GM12878 (cell line): ENCODE data around the gene DLG2. TPM values are rescaled to one million over a fixed set of nuclear protein-coding genes. Genes with fewer than 3 reads are reported as not detected.

ENCODE experiments used
- ATAC-seq: fragments of 200-7000 bp; cut with Tn5 transposase; 3 replicates; pipeline ENCODE4 v1.9.1; 2020; ENCODE audit warnings: mild to moderate bottlenecking, moderate library complexity
- BruUV-seq: library from RNA; stranded (reverse); fragments of 400-500 nt; replicated peaks from 2 replicates; lab custom pipeline; 2021; lab: Mats Ljungman, UMichigan
- CTCF ChIA-PET: fragments of 300-600 bp; sonication (Branson Sonifier 250); formaldehyde crosslinking; extraction: SDS; loops from one replicate; lab custom pipeline; 2021; ENCODE audit warnings: inconsistent platforms; lab: Yijun Ruan, JAX
- POLR2A ChIA-PET: fragments of 350-600 bp; formaldehyde crosslinking; extraction: SDS; loops from one replicate; lab custom pipeline; 2021; ENCODE audit warnings: inconsistent platforms; lab: Charles Lee
- RAD21 ChIA-PET: fragments of 300-600 bp; sonication (Branson Sonifier 250); formaldehyde crosslinking; loops from one replicate; lab custom pipeline; 2023; ENCODE audit warnings: antibody characterized with exemption; ENCODE audit not compliant: unreplicated experiment; lab: Charles Lee
- SMC1A ChIA-PET: fragments of 300-600 bp; sonication (Branson Sonifier 250); formaldehyde crosslinking; loops from one replicate; lab custom pipeline; 2023; ENCODE audit not compliant: unreplicated experiment, uncharacterized antibody; lab: Charles Lee
- DNase-seq: peaks from one replicate; pipeline ENCODE4 v3.0.0-alpha.2; 2011; ENCODE audit warnings: low read depth, low spot score
- FAIRE-seq: peaks from 3 replicates; lab custom pipeline; 2011; peaks lifted over from hg19 to GRCh38; lab: Jason Lieb, UNC
- H2AFZ ChIP-seq: 2 replicates; pipeline ENCODE4 v1.6.0; 2011; ENCODE audit warnings: low read depth, low read length, control low read depth; ENCODE audit not compliant: control insufficient read depth
- H3K27ac ChIP-seq: 2 replicates; pipeline ENCODE4 v1.5.1; 2011; ENCODE audit warnings: control low read depth; ENCODE audit not compliant: control insufficient read depth, insufficient read depth
- H3K27me3 ChIP-seq, 2 experiments: replicated peaks in 1 of 2; 2 replicates each; pipeline versions ENCODE4 v1.6.0 to v1.6.1; 2011; ENCODE audit warnings: low read length in 1 of 2; ENCODE audit not compliant: control insufficient read depth in 2 of 2, insufficient read depth in 2 of 2
- H3K36me3 ChIP-seq, 2 experiments: 2 replicates each; pipeline ENCODE4 v1.5.1; 2011; ENCODE audit warnings: low read length in 1 of 2; ENCODE audit not compliant: control insufficient read depth in 2 of 2, insufficient read depth in 2 of 2
- H3K4me1 ChIP-seq: 2 replicates; pipeline ENCODE4 v1.6.1; 2011; ENCODE audit warnings: mild to moderate bottlenecking, low read length, moderate library complexity, mixed read lengths; ENCODE audit not compliant: control insufficient read depth, insufficient read depth
- H3K4me2 ChIP-seq: 2 replicates; pipeline ENCODE4 v1.6.0; 2011; ENCODE audit warnings: control low read depth; ENCODE audit not compliant: control insufficient read depth, insufficient read depth
- H3K4me3 ChIP-seq: fragments of 200-600 bp; sonication (generic); 2 replicates; pipeline ENCODE4 v1.5.1; 2016
- H3K79me2 ChIP-seq: 2 replicates; pipeline ENCODE4 v1.6.0; 2011; ENCODE audit warnings: low read length; ENCODE audit not compliant: control insufficient read depth, insufficient read depth
- H3K9ac ChIP-seq: 2 replicates; pipeline ENCODE4 v1.8.0; 2011; ENCODE audit warnings: low read length, control low read depth, mixed read lengths; ENCODE audit not compliant: control insufficient read depth, insufficient read depth
- H3K9me3 ChIP-seq: replicated peaks from 3 replicates; pipeline ENCODE4 v1.5.1; 2011; ENCODE audit warnings: mild to moderate bottlenecking, low read length; ENCODE audit not compliant: control insufficient read depth, insufficient read depth
- H4K20me1 ChIP-seq: 2 replicates; pipeline ENCODE4 v1.6.0; 2011; ENCODE audit not compliant: control insufficient read depth, insufficient read depth
- HDAC2 ChIP-seq: fragments of 200-600 bp; sonication (generic); IDR thresholded peaks from 2 replicates; pipeline ENCODE4 v1.6.1; 2017
- JUND ChIP-seq: IDR thresholded peaks from 2 replicates; pipeline ENCODE4 v1.6.1; 2012; ENCODE audit warnings: low read depth, mild to moderate bottlenecking, low read length, improper control_type of control experiment, moderate library complexity
- NFIC ChIP-seq: IDR thresholded peaks from 2 replicates; pipeline ENCODE4 v1.6.1; 2012; ENCODE audit warnings: low read depth, mild to moderate bottlenecking, inconsistent platforms, low read length, moderate library complexity
- NR2F1 ChIP-seq: fragments of 450-650 bp; conservative IDR thresholded peaks from 2 replicates; pipeline ENCODE4 v1.6.1; 2017; ENCODE audit warnings: mild to moderate bottlenecking
- PAX8 ChIP-seq: fragments of 450-650 bp; IDR thresholded peaks from 2 replicates; pipeline ENCODE4 v1.6.1; 2017; ENCODE audit warnings: mild to moderate bottlenecking, moderate library complexity
- SRF ChIP-seq, 2 experiments: IDR thresholded peaks; 2 replicates each; pipeline ENCODE4 v1.6.1; 2011; ENCODE audit warnings: low read depth in 2 of 2, low read length in 2 of 2, mild to moderate bottlenecking in 1 of 2, moderate library complexity in 1 of 2
- ZNF274 ChIP-seq: IDR thresholded peaks from one replicate; pipeline ENCODE4 v1.8.0; 2011; ENCODE audit not compliant: insufficient read length, insufficient read depth
- ZNF622 ChIP-seq: fragments of 450-650 bp; IDR thresholded peaks from 2 replicates; pipeline ENCODE4 v1.6.1; 2017; ENCODE audit warnings: mild to moderate bottlenecking, inconsistent platforms
- in situ Hi-C: fragments of 300-500 bp; cut with MboI; formaldehyde crosslinking; loops from 9 replicates; pipeline ENCODE4 v1.14.3; 2018; ENCODE audit warnings: mixed read lengths
- intact Hi-C: fragments of 100-400 bp; cut with micrococcal nuclease; formaldehyde crosslinking; loops from one replicate; pipeline ENCODE4 v1.14.2; 2022; ENCODE audit not compliant: unreplicated experiment
- polyA plus RNA-seq, 11 experiments: library from polyadenylated mRNA; depleted of rRNA in 4 of 11; unstranded in 6 of 11; stranded (reverse) in 5 of 11; fragments of >200 nt; fragmentation: Nextera tagmentation in 4 of 11; fragmentation: Illumina TruSeq in 1 of 11; extraction: Ambion mirVana in 4 of 11; extraction: Trizol in 1 of 11; gene quantifications; 1 replicate in 1 of 11; 2 replicates in 10 of 11; pipeline versions ENCODE4 v1.2.1 to v1.2.3, GENCODE V29; 2011 to 2016; ENCODE audit warnings: inconsistent platforms in 2 of 11, missing spikeins in 2 of 11, low read depth in 1 of 11
- total RNA-seq, 4 experiments: library from RNA; depleted of rRNA in 3 of 4; stranded (reverse); fragments of >200 nt in 3 of 4; fragmentation: Illumina TruSeq in 1 of 4; extraction: Trizol in 1 of 4; gene quantifications; 2 replicates each; pipeline versions ENCODE4 v1.2.1 to v1.2.3, GENCODE V29; 2013 to 2021
- TF ChIP-seq, protein P1 (sequence below): IDR thresholded peaks from 2 replicates; pipeline ENCODE4 v1.6.1; 2012; ENCODE audit warnings: low read depth, low read length, improper control_type of control experiment
- TF ChIP-seq, protein P2 (sequence below): IDR thresholded peaks from 2 replicates; pipeline ENCODE4 v1.6.1; 2011; ENCODE audit warnings: borderline replicate concordance, low read depth, mild to moderate bottlenecking, moderate library complexity, mixed read lengths, low read length; ENCODE audit not compliant: insufficient read depth; ENCODE audit errors: extremely low read length
- TF ChIP-seq, protein P3 (sequence below): IDR thresholded peaks from 2 replicates; pipeline ENCODE4 v1.6.1; 2012; ENCODE audit warnings: low read depth, low read length, improper control_type of control experiment
- TF ChIP-seq, protein P4 (sequence below): fragments of 450-650 bp; IDR thresholded peaks from 2 replicates; pipeline ENCODE4 v1.6.1; 2016; ENCODE audit warnings: mild to moderate bottlenecking

DLG2 gene
- total and polyA plus RNA-seq, 10 of the 15 experiments (the other 5 are each of a cell fraction or from before 2014, with no cell fraction given): 0.09 to 0.98 (median 0.35) TPM

DNA sequence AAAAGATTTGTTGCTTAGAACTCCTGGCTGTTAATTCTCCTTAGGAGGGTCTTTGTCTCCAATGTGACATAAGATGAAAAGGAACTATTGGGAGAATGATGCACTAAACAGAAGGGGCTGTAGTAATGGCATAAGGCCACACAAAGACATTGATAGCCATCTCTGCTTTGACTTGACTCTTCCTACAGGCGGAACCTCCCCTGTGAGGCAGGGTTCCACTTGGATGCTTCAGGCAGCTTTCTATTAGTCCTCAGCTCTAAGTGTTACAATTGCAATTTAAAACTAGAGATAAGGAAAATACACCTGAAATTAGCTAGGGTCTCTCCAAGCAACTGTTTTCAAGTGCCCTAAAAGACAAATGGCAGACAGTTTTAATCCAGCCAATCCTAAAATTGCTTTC is 1949.4 kb downstream of the DLG2 start (continued):
- TF ChIP-seq, protein P1, sequence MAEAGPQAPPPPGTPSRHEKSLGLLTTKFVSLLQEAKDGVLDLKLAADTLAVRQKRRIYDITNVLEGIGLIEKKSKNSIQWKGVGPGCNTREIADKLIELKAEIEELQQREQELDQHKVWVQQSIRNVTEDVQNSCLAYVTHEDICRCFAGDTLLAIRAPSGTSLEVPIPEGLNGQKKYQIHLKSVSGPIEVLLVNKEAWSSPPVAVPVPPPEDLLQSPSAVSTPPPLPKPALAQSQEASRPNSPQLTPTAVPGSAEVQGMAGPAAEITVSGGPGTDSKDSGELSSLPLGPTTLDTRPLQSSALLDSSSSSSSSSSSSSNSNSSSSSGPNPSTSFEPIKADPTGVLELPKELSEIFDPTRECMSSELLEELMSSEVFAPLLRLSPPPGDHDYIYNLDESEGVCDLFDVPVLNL: no peak
- TF ChIP-seq, protein P2, sequence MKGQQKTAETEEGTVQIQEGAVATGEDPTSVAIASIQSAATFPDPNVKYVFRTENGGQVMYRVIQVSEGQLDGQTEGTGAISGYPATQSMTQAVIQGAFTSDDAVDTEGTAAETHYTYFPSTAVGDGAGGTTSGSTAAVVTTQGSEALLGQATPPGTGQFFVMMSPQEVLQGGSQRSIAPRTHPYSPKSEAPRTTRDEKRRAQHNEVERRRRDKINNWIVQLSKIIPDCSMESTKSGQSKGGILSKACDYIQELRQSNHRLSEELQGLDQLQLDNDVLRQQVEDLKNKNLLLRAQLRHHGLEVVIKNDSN: no peak
- TF ChIP-seq, protein P3, sequence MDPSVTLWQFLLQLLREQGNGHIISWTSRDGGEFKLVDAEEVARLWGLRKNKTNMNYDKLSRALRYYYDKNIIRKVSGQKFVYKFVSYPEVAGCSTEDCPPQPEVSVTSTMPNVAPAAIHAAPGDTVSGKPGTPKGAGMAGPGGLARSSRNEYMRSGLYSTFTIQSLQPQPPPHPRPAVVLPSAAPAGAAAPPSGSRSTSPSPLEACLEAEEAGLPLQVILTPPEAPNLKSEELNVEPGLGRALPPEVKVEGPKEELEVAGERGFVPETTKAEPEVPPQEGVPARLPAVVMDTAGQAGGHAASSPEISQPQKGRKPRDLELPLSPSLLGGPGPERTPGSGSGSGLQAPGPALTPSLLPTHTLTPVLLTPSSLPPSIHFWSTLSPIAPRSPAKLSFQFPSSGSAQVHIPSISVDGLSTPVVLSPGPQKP: no peak
- TF ChIP-seq, all 136 proteins: peak for 0

DNA sequence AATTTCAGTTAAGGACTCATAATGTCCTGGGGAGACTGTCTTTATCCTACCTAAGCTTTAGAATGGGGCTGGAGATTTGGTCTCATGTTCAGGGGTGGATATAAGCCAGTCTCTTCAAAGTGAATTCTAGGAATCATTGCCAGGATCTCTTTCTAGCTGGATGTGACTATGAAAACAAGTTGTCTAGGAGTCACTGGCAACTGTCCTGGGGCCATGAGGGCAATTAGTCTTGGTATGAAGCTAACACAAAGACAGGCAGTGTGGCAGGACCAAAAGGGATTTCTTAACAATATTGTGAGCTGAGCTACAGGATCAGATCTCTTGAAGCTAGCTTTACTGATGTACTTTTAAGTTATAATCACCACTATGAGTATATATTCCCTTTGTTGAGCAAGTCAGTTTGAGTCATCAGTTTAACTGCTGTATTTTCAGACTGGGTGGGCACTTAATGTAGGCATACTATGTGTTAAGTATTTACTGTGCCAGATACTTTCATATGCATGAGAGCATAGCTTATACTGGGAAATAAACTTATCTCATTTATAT is 1951.0 kb downstream of the DLG2 start:
- H3K27me3 ChIP-seq: no peaks in the 10 kb centered on the region
- intact Hi-C loops: no loop called here
- no peak for DNase-seq
- POLR2A ChIA-PET: no interaction called here
- H3K4me1 ChIP-seq: no peaks in the 10 kb centered on the region
- no peak overlapping the region for H3K9ac ChIP-seq
- CTCF ChIA-PET: no interaction called here
- no peak overlapping the region for H3K4me2 ChIP-seq
- no peak overlapping the region for H3K4me3 ChIP-seq
- in situ Hi-C loops: no loop called here
- no peaks in the 10 kb centered on the region for H3K79me2 ChIP-seq
- no peak for FAIRE-seq
- RAD21 ChIA-PET: no interaction called here
- SMC1A ChIA-PET: interaction anchor here (0.8 kb wide), 1 partner anchor 18 kb away, joined by 3 read pairs; no protein-coding TSS in a partner anchor
- no peak overlapping the region for H3K27ac ChIP-seq
- ATAC-seq: no peak
- BruUV-seq: no TSS peak
- no peak overlapping the region for H2AFZ ChIP-seq
- H3K36me3 ChIP-seq: no peaks in the 10 kb centered on the region
- no peaks in the 10 kb centered on the region for H4K20me1 ChIP-seq
- no peaks in the 10 kb centered on the region for H3K9me3 ChIP-seq
- TF ChIP-seq SRF (IDR thresholded peaks at IDR 0.05; ENCODE audit: low read depth in 2 of 2, low read length in 2 of 2): no peak
- TF ChIP-seq ZNF622: no peak
- no peak for TF ChIP-seq ZNF274
- TF ChIP-seq PAX8: no peak
- no peak for TF ChIP-seq HDAC2
- no peak for TF ChIP-seq NFIC
- no peak for TF ChIP-seq JUND
- no peak for TF ChIP-seq NR2F1
- TF ChIP-seq, protein P4, sequence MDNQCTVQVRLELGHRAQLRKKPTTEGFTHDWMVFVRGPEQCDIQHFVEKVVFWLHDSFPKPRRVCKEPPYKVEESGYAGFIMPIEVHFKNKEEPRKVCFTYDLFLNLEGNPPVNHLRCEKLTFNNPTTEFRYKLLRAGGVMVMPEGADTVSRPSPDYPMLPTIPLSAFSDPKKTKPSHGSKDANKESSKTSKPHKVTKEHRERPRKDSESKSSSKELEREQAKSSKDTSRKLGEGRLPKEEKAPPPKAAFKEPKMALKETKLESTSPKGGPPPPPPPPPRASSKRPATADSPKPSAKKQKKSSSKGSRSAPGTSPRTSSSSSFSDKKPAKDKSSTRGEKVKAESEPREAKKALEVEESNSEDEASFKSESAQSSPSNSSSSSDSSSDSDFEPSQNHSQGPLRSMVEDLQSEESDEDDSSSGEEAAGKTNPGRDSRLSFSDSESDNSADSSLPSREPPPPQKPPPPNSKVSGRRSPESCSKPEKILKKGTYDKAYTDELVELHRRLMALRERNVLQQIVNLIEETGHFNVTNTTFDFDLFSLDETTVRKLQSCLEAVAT: no peak
